Measurements from ENCODE around the gene ANAPC1. TPM values are rescaled to one million over a fixed set of nuclear protein-coding genes. Genes with fewer than 3 reads are reported as not detected.

The ANAPC1 gene
- polyA plus RNA-seq, 3 donors, result 4.2 to 12.4 (median 6.8) TPM

- Mint-ChIP-seq H3K27me3 (ENCODE audit: low read depth in 3 of 3) (peaks cover 0 to 2% (median 1%) of the 10 kb centered on the region in 3 donors), H3K4me1 (peaks cover 13% of the 10 kb centered on the region), H3K4me3 (no peak overlapping the region), H3K27ac (no peak overlapping the region), H3K36me3 (peaks cover 0 to 2% of the 10 kb centered on the region in 2 donors), H3K9me3 (no peaks in the 10 kb centered on the region)
- Histone ChIP-seq H3K79me2 (ENCODE audit: insufficient read depth, low read length) (no peaks in the 10 kb centered on the region), H3K27ac (ENCODE audit: low read depth in 1 of 2, low read length in 2 of 2) (no peak overlapping the region), H3K4me2 (replicated peaks; ENCODE audit: extremely low read depth, low read length, poor library complexity, severe bottlenecking) (no peak overlapping the region), H3K4me1 (ENCODE audit: control insufficient read depth in 1 of 2, insufficient read depth in 2 of 2, low read length in 2 of 2) (peaks cover 7 to 8% of the 10 kb centered on the region in 2 donors), H4K20me1 (ENCODE audit: insufficient read depth, low read length) (no peaks in the 10 kb centered on the region), H2AFZ (ENCODE audit: insufficient read depth, low read depth, low read length, poor library complexity, severe bottlenecking) (no peak overlapping the region), H3K4me3 (replicated peaks in 1 of 3; ENCODE audit: low read depth in 2 of 3, low read length in 3 of 3) (no peak overlapping the region), H3K9ac (ENCODE audit: insufficient read depth, low read length, poor library complexity, severe bottlenecking) (no peak overlapping the region), H3K36me3 (replicated peaks in 1 of 2; ENCODE audit: control insufficient read depth in 1 of 2, insufficient read depth in 2 of 2, low read length in 2 of 2) (peaks cover 0 to 6% of the 10 kb centered on the region in 2 donors), H3K27me3 (ENCODE audit: control insufficient read depth in 2 of 2, insufficient read depth in 2 of 2, low read length in 2 of 2) (no peaks in the 10 kb centered on the region), H3K9me3 (replicated peaks in 1 of 2; ENCODE audit: control insufficient read depth in 1 of 2, insufficient read depth in 1 of 2, low read length in 2 of 2) (no peaks in the 10 kb centered on the region)
- TF ChIP-seq CTCF (IDR thresholded peaks at IDR 0.05), result no peak
- WGBS (ENCODE audit: insufficient coverage), result 100% methylated on average over 1 of the region's 3 CpGs
- no peak for DNase-seq
- intact Hi-C loops (cut with micrococcal nuclease), result no loop called here
Observed at GRCh38 chr2:111924617-111925107, 40.7 kb upstream of the ANAPC1 start.

- Histone ChIP-seq H3K79me2 (ENCODE audit: insufficient read depth, low read length) (no peaks in the 10 kb centered on the region), H3K4me1 (ENCODE audit: control insufficient read depth in 1 of 2, insufficient read depth in 2 of 2, low read length in 2 of 2) (peaks cover 9 to 12% of the 10 kb centered on the region in 2 donors), H3K27me3 (ENCODE audit: control insufficient read depth in 2 of 2, insufficient read depth in 2 of 2, low read length in 2 of 2) (no peaks in the 10 kb centered on the region), H3K9ac (ENCODE audit: insufficient read depth, low read length, poor library complexity, severe bottlenecking) (no peak overlapping the region), H3K9me3 (replicated peaks in 1 of 2; ENCODE audit: control insufficient read depth in 1 of 2, insufficient read depth in 1 of 2, low read length in 2 of 2) (no peaks in the 10 kb centered on the region), H3K36me3 (replicated peaks in 1 of 2; ENCODE audit: control insufficient read depth in 1 of 2, insufficient read depth in 2 of 2, low read length in 2 of 2) (no peaks in the 10 kb centered on the region), H3K4me3 (replicated peaks in 1 of 3; ENCODE audit: low read depth in 2 of 3, low read length in 3 of 3) (no peak overlapping the region), H2AFZ (ENCODE audit: insufficient read depth, low read depth, low read length, poor library complexity, severe bottlenecking) (no peak overlapping the region), H3K4me2 (replicated peaks; ENCODE audit: extremely low read depth, low read length, poor library complexity, severe bottlenecking) (no peak overlapping the region), H4K20me1 (ENCODE audit: insufficient read depth, low read length) (peaks cover 8% of the 10 kb centered on the region), H3K27ac (ENCODE audit: low read depth in 1 of 2, low read length in 2 of 2) (no peak overlapping the region)
- intact Hi-C loops (cut with micrococcal nuclease), result no loop called here
- DNase-seq, result no peak
- peaks cover 0 to 2% (median 1%) of the 10 kb centered on the region in 3 donors for H3K27me3 Mint-ChIP-seq (ENCODE audit: low read depth in 3 of 3)
- H3K4me1 Mint-ChIP-seq, result peaks cover 18% of the 10 kb centered on the region
- H3K9me3 Mint-ChIP-seq, result peaks cover 0 to 2% (median 0%) of the 10 kb centered on the region in 7 donors
- peaks cover 0 to 2% of the 10 kb centered on the region in 2 donors for H3K36me3 Mint-ChIP-seq
- no peak overlapping the region for H3K4me3 Mint-ChIP-seq
- no peak for TF ChIP-seq CTCF (IDR thresholded peaks at IDR 0.05)
- H3K27ac Mint-ChIP-seq, result no peak overlapping the region
- WGBS (ENCODE audit: insufficient coverage), result 100% methylated on average over 2 of the region's 4 CpGs
Observed at GRCh38 chr2:111923276-111923804, 39.3 kb upstream of the ANAPC1 start.

All from CD14-positive monocyte (primary cell).